Spinal cord (tissue), 10 donors: ENCODE data around the gene FHL2. TPM values are rescaled to one million over a fixed set of nuclear protein-coding genes. Genes with fewer than 3 reads are reported as not detected.
"Not testable (repeated sequence)": the region's sequence is repeated elsewhere in the genome, so short reads cannot be mapped to it uniquely, and the experiment has no call there.

ENCODE experiments used
- DNase-seq, 6 donors: peaks; one replicate each; pipeline versions ENCODE4 v3.0.0 to v3.0.0-alpha.2; 2013 to 2015; ENCODE audit warnings: low spot score in 6 of 6, low read depth in 4 of 6
- H3K27ac ChIP-seq: one replicate; pipeline ENCODE4 v1.5.1; 2013; ENCODE audit warnings: low read depth, low read length, control low read depth
- H3K27me3 ChIP-seq: one replicate; pipeline ENCODE4 v1.6.1; 2013; ENCODE audit warnings: low read length; ENCODE audit not compliant: control insufficient read depth, insufficient read depth
- H3K36me3 ChIP-seq: one replicate; pipeline ENCODE4 v1.6.1; 2013; ENCODE audit warnings: low read length; ENCODE audit not compliant: control insufficient read depth, insufficient read depth
- H3K4me1 ChIP-seq: one replicate; pipeline ENCODE4 v1.6.1; 2013; ENCODE audit warnings: low read length; ENCODE audit not compliant: control insufficient read depth, insufficient read depth
- H3K4me3 ChIP-seq: one replicate; pipeline ENCODE4 v1.5.1; 2013; ENCODE audit warnings: low read depth, low read length, control low read depth
- H3K9me3 ChIP-seq: one replicate; pipeline ENCODE4 v1.6.1; 2013; ENCODE audit warnings: low read length; ENCODE audit not compliant: control insufficient read depth, insufficient read depth
- WGBS: methylation state at CpG from one replicate; pipeline ENCODE4 v1.1.5; 2013; ENCODE audit warnings: missing lambda C conversion rate; ENCODE audit not compliant: insufficient coverage; 5-methylcytosine and 5-hydroxymethylcytosine counted together
- polyA plus RNA-seq, 2 donors: library from polyadenylated mRNA; unstranded; fragments of 120-200 nt; gene quantifications; one replicate each; pipeline ENCODE4 v1.2.1, GENCODE V29; 2013; ENCODE audit not compliant: insufficient read length in 2 of 2
- total RNA-seq, 2 donors: library from RNA; depleted of rRNA in 1 of 2; stranded (reverse); fragments of 120-200 nt in 1 of 2; fragments of >200 nt in 1 of 2; gene quantifications; one replicate each; pipeline versions ENCODE4 v1.2.3 to v1.2.4, GENCODE V29; 2013 to 2014
- donor health status: healthy.

FHL2 gene
- total and polyA plus RNA-seq, 4 donors = 7.7 to 23.4 (median 15.4) TPM

DNA sequence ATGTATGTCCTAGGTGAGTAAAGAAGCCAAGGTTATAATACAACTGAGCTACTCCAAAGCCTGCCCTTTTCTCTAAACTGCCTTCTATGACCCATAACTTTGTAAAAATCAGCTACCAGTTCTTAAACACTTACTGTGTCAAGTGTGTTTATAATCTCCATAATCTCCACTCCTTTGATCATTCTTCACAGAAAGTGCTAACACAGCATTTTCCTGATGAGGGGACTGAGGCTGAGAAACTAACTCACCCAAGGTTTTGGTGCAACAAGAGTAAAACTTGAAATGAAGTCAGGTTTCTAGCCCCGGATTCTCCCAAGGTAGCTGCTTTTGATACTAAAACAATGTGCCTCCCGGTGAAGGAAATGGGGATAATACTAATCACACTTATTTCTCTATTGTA is 63.4 kb downstream of the FHL2 start:
- H3K9me3 ChIP-seq = no peaks in the 10 kb centered on the region
- no CpG with 5 or more reads among the region's 2 CpGs for WGBS

DNA sequence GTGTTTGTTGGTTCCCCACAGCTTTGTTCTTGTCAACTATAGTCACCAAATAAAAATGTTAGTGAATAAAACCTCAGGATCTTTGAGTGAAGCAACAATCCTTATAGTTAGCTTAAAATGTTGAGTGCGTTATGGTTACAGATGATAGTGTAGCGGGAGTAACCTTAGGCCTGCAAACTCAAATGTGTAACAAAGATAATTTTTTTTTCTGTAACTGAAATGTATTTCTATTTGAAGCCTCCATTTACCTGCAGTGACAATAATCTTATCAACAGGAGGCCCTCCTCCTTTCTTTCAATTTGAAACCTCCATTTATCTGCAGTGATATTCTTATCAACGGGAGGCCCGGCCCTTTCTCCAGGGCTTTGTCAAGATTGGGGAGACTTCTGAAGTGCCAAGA is 64.6 kb downstream of the FHL2 start:
- H3K36me3 ChIP-seq = peaks cover 2% of the 10 kb centered on the region
- no peak overlapping the region for H3K4me3 ChIP-seq
- peaks cover 17% of the 10 kb centered on the region for H3K4me1 ChIP-seq
- WGBS = no CpG with 5 or more reads among the region's 4 CpGs
- no peaks in the 10 kb centered on the region for H3K9me3 ChIP-seq
- no peak overlapping the region for H3K27ac ChIP-seq
- DNase-seq = no peak
- no peaks in the 10 kb centered on the region for H3K27me3 ChIP-seq

More for the DNA sequence above, 63.4 kb downstream of the FHL2 start:
- peaks cover 12% of the 10 kb centered on the region for H3K4me1 ChIP-seq
- H3K27ac ChIP-seq = no peak overlapping the region
- no peak overlapping the region for H3K4me3 ChIP-seq
- H3K36me3 ChIP-seq = peaks cover 2% of the 10 kb centered on the region
- no peaks in the 10 kb centered on the region for H3K27me3 ChIP-seq
- DNase-seq = no peak

DNA sequence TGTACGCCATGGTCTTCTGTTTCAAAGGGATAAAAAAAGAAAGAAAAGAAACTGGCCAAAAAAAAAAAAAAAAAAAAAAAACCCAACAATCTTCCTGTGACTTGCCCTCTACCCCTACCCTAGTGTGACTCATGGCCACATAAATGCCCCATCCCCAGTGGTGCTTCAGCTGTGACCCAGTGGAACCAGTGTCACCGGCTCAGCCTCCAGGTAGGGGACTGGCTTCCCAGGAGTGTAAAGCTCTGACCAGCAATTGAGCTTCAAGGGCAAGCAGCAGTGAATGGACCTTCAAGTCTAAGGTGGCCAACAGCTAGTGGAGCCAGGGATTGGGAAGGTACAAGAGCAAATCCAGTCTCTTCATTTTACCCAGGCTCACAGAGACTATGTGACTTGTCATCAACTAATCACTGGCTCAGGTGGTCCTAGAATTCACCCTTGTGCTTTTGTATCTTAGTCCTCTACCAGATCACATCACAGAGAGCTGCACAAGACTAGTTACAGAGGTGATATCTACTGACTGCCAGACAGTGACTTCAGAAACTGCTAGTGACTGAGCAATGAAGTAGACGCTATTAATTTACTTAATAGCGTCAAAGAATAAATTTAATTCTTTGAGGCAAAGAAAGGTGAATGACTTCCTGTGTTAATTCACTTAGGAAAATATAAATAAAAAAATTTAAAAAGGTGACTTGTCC is 68.0 kb downstream of the FHL2 start:
- peak overlapping the region; percentile 59 for H3K4me3 ChIP-seq
- no peak for DNase-seq
- H3K4me1 ChIP-seq = peaks cover 15% of the 10 kb centered on the region
- 88% methylated on average over 1 of the region's 4 CpGs for WGBS
- H3K9me3 ChIP-seq = no peaks in the 10 kb centered on the region
- no peak overlapping the region for H3K27ac ChIP-seq
- no peaks in the 10 kb centered on the region for H3K27me3 ChIP-seq
- peaks cover 5% of the 10 kb centered on the region for H3K36me3 ChIP-seq

DNA sequence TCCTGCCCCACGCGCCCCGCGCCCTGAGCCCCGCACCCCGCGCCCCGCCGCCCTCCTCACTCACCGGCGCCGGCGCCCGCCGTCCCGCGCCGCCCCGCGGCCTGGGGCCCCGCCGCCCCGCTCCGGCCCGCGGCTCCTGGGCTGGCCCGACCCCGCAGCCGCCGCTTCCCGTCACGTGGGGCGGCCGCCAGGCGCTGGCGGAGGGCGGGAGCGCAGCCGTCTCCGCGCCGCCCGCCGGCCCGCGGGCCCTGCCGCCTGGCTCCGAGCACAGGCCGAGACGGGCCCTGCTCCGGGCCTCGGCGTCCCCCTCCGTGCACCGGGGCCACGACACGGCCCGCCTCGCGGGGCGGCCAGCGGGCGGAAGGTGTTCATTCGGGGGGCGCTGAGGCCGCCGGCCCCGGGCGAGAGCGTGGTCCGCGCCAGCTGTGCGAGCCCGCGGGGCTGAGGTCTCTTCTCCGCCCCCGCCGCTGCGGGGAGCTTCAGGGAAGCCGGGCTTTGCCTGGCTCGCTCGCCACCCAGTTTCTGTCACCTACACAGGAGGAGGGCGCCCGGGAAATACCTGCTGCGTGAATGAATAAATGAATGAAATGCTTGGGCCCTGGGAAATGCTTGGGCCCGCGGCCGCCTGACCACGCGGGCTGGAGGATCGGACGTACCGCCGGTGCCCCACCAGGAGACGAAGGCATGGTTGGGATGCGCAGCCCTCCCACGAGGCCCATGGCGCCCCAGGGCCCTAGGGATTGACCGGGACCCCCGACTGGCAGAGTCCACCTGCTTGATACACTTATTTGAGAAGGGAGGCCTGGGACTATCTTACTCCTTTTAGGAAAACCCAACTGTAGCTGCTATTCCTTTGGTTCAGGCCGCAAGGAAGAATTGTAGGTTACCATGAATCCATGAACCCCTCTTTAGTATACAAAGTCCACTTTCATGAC is 69.0 kb downstream of the FHL2 start, which contains the start of gene TGFBRAP1:
Gene TGFBRAP1 (minus strand): TSS at position 175 of the 935 bp plus-strand sequence. CDS start 21,434 bp downstream, outside the sequence.
- WGBS = under 1% methylated on average over 100 of the region's 101 CpGs
- peak in 5 of 6 donors; percentile 17 to 83 (median 59) for DNase-seq
- peaks cover 8% of the 10 kb centered on the region for H3K36me3 ChIP-seq
- H3K4me1 ChIP-seq = peaks cover 19% of the 10 kb centered on the region
- H3K27me3 ChIP-seq = no peaks in the 10 kb centered on the region
- peak within 1 kb of the TSS; percentile 63 for H3K27ac ChIP-seq
- H3K9me3 ChIP-seq = no peaks in the 10 kb centered on the region
- peak within 1 kb of the TSS; percentile 59 for H3K4me3 ChIP-seq

DNA sequence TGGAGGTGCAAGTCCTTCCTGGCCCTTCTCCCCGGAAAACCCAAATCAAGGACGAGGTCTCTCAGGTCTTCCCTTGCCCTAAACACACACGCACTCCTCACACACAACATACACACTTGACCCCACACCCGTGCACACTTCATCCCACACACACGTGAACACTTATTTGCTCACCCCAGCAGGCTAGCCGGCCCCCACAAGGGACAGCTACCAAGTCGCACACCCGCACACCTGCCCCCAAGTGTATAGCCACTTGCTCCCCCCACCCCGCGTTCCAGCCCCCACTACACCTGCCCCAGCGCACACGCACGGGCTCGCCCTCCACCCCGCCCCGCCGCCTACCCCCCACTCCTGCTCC is 69.7 kb downstream of the FHL2 start:
- H3K4me1 ChIP-seq = peaks cover 19% of the 10 kb centered on the region
- H3K4me3 ChIP-seq = peak overlapping the region; percentile 59
- peaks cover 8% of the 10 kb centered on the region for H3K36me3 ChIP-seq
- no peaks in the 10 kb centered on the region for H3K9me3 ChIP-seq
- H3K27me3 ChIP-seq = no peaks in the 10 kb centered on the region
- peak in 1 of 6 donors; percentile 28 for DNase-seq
- H3K27ac ChIP-seq = peak overlapping the region; percentile 19
- 0% methylated on average over 8 of the region's 17 CpGs for WGBS

DNA sequence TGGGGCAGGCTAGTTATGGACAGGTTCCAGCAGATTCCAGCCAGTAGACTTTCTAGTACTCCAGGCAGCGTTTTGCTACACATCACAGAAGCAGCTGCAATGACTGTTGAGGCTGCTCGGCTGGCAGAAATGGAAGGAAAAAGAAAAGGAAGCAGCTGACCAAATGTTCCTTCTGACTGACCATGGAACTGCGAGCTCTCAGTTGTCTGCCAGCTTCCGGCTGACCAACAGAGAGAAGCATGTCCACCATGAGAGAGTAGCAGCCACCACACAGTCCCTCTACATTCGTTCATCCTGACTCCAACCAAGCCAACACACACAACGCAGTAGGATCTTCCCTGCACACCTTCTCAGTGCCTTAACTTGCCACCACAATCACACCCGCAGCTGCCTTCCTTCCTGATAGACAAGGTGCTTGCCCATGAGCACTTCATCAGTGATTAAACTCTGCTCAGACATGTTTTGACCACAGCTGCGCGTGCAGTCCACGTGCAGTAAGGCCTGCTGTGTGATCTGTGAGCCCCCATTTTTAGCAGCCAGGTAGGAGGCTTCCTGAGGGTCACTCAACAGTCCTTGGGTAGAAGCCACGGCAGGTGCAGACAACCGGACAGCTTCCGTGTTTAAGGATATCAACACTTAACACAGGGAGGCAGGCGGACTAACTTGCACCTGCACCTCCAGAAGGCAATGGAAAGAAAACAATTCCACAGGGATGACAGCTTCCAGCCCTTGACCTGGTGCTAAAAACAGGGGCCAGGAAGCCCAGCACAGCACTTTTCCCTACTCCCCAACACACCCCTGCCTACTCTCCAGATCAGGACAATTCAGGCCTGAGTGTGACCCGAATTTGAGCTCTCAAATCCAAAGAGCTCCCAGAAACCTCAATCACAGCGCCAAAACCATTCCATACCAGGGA is 70.3 kb downstream of the FHL2 start:
- peaks cover 6% of the 10 kb centered on the region for H3K36me3 ChIP-seq
- peaks cover 19% of the 10 kb centered on the region for H3K4me1 ChIP-seq
- H3K27ac ChIP-seq = peak overlapping the region; percentile 19
- H3K4me3 ChIP-seq = peak overlapping the region; percentile 59
- H3K27me3 ChIP-seq = no peaks in the 10 kb centered on the region
- WGBS = 50% methylated on average over 14 of the region's 16 CpGs
- H3K9me3 ChIP-seq = no peaks in the 10 kb centered on the region
- peak in 2 of 6 donors; percentile 28 to 37 for DNase-seq

DNA sequence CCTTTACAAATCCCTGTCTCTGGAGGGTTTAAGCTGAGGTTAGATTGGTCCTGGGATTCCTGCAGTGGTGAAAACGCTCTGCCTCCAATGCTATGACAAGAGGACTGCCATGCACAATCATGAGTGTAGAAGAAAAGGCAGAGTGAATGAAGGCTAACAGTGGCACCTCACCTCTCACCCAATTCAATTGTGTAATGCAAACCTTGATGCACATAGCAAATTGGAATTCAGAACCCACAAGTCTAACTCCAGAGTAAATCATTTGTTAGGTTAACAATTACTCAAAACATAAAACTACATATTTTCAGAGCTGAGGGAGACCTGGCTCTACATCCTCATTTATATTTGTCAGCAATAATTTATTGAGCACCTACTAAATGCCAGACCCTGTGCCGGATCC is 71.2 kb downstream of the FHL2 start:
- Histone ChIP-seq H3K36me3 (peaks cover 5% of the 10 kb centered on the region), H3K4me1 (peaks cover 19% of the 10 kb centered on the region), H3K27ac (no peak overlapping the region), H3K27me3 (no peaks in the 10 kb centered on the region), H3K4me3 (no peak overlapping the region), H3K9me3 (no peaks in the 10 kb centered on the region)
- WGBS = 40% methylated on average over 1 of the region's 2 CpGs
- DNase-seq = no peak

DNA sequence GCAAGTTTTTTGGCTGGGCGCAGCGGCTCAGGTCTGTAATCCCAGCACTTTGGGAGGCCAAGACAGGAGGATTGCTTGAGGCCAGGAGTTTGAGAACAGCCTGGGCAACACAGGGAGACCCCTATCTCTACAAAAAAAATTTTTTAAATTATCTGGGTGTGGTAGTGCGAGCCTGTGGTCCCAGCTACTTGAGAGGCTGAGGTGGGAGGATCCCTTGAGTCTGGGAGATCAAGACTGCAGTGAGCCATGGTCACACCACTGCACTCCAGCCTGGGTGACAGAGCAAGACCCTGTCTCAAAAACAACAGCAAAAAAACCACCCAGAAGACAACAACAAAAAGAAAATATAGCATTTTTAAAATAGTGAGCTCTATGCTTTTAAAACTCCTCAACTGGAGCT is 71.6 kb downstream of the FHL2 start:
- not testable (repeated sequence) for H3K9me3 ChIP-seq, DNase-seq, H3K4me3 ChIP-seq, H3K27ac ChIP-seq, H3K27me3 ChIP-seq, H3K36me3 ChIP-seq
- WGBS = 90% methylated on average over 2 of the region's 3 CpGs
- peaks cover 19% of the 10 kb centered on the region for H3K4me1 ChIP-seq

DNA sequence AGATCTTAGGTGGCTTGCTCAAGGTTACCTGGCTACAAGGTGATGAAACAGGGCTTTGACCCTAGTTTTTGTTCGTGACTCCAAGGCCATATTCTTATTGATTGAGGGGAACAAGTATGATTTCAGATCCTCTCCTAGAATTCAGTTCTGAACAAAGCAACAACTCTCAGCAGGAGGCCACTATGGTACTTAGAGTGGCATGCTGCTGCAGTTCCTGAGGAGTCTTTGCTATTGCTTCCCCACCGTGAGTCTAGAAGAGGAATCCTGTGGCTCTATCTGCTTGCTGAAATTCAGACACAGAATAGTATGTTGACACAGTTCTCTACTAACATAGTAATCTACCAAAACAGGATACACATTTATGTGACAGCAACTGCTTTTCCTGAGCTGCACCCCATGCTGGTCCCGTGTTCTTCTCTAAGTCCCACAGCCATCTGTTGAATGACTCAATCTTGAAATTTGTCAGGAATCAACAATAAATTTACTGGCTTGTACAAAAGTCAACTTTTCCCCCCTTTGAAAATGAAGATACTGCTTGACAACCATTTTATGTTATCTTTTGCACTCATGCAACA is 73.4 kb downstream of the FHL2 start:
- no CpG with 5 or more reads among the region's 3 CpGs for WGBS
- no peak for DNase-seq
- H3K4me1 ChIP-seq = peaks cover 19% of the 10 kb centered on the region
- H3K27ac ChIP-seq = no peak overlapping the region
- no peaks in the 10 kb centered on the region for H3K9me3 ChIP-seq
- H3K4me3 ChIP-seq = no peak overlapping the region
- no peaks in the 10 kb centered on the region for H3K27me3 ChIP-seq
- peaks cover 5% of the 10 kb centered on the region for H3K36me3 ChIP-seq
